GM12878 (cell line): ENCODE measurements around the gene ATOSB. TPM values are rescaled to one million over a fixed set of nuclear protein-coding genes. Genes with fewer than 3 reads are reported as not detected.
"Not testable (repeated sequence)": the region's sequence is repeated elsewhere in the genome, so short reads cannot be mapped to it uniquely, and the experiment has no call there.

ENCODE experiments used
- ATAC-seq: fragments of 200-7000 bp; cut with Tn5 transposase; 3 replicates; pipeline ENCODE4 v1.9.1; 2020; ENCODE audit warnings: mild to moderate bottlenecking, moderate library complexity
- BruUV-seq: library from RNA; stranded (reverse); fragments of 400-500 nt; replicated peaks from 2 replicates; lab custom pipeline; 2021; lab: Mats Ljungman, UMichigan
- CTCF ChIA-PET: fragments of 300-600 bp; sonication (Branson Sonifier 250); formaldehyde crosslinking; extraction: SDS; loops from one replicate; lab custom pipeline; 2021; ENCODE audit warnings: inconsistent platforms; lab: Yijun Ruan, JAX
- POLR2A ChIA-PET: fragments of 350-600 bp; formaldehyde crosslinking; extraction: SDS; loops from one replicate; lab custom pipeline; 2021; ENCODE audit warnings: inconsistent platforms; lab: Charles Lee
- RAD21 ChIA-PET: fragments of 300-600 bp; sonication (Branson Sonifier 250); formaldehyde crosslinking; loops from one replicate; lab custom pipeline; 2023; ENCODE audit warnings: antibody characterized with exemption; ENCODE audit not compliant: unreplicated experiment; lab: Charles Lee
- SMC1A ChIA-PET: fragments of 300-600 bp; sonication (Branson Sonifier 250); formaldehyde crosslinking; loops from one replicate; lab custom pipeline; 2023; ENCODE audit not compliant: unreplicated experiment, uncharacterized antibody; lab: Charles Lee
- DNase-seq: peaks from one replicate; pipeline ENCODE4 v3.0.0-alpha.2; 2011; ENCODE audit warnings: low read depth, low spot score
- FAIRE-seq: peaks from 3 replicates; lab custom pipeline; 2011; peaks lifted over from hg19 to GRCh38; lab: Jason Lieb, UNC
- H2AFZ ChIP-seq: 2 replicates; pipeline ENCODE4 v1.6.0; 2011; ENCODE audit warnings: low read depth, low read length, control low read depth; ENCODE audit not compliant: control insufficient read depth
- H3K27ac ChIP-seq: 2 replicates; pipeline ENCODE4 v1.5.1; 2011; ENCODE audit warnings: control low read depth; ENCODE audit not compliant: control insufficient read depth, insufficient read depth
- H3K27me3 ChIP-seq, 2 experiments: replicated peaks in 1 of 2; 2 replicates each; pipeline versions ENCODE4 v1.6.0 to v1.6.1; 2011; ENCODE audit warnings: low read length in 1 of 2; ENCODE audit not compliant: control insufficient read depth in 2 of 2, insufficient read depth in 2 of 2
- H3K36me3 ChIP-seq, 2 experiments: 2 replicates each; pipeline ENCODE4 v1.5.1; 2011; ENCODE audit warnings: low read length in 1 of 2; ENCODE audit not compliant: control insufficient read depth in 2 of 2, insufficient read depth in 2 of 2
- H3K4me1 ChIP-seq: 2 replicates; pipeline ENCODE4 v1.6.1; 2011; ENCODE audit warnings: mild to moderate bottlenecking, low read length, moderate library complexity, mixed read lengths; ENCODE audit not compliant: control insufficient read depth, insufficient read depth
- H3K4me2 ChIP-seq: 2 replicates; pipeline ENCODE4 v1.6.0; 2011; ENCODE audit warnings: control low read depth; ENCODE audit not compliant: control insufficient read depth, insufficient read depth
- H3K4me3 ChIP-seq: fragments of 200-600 bp; sonication (generic); 2 replicates; pipeline ENCODE4 v1.5.1; 2016
- H3K79me2 ChIP-seq: 2 replicates; pipeline ENCODE4 v1.6.0; 2011; ENCODE audit warnings: low read length; ENCODE audit not compliant: control insufficient read depth, insufficient read depth
- H3K9ac ChIP-seq: 2 replicates; pipeline ENCODE4 v1.8.0; 2011; ENCODE audit warnings: low read length, control low read depth, mixed read lengths; ENCODE audit not compliant: control insufficient read depth, insufficient read depth
- H3K9me3 ChIP-seq: replicated peaks from 3 replicates; pipeline ENCODE4 v1.5.1; 2011; ENCODE audit warnings: mild to moderate bottlenecking, low read length; ENCODE audit not compliant: control insufficient read depth, insufficient read depth
- H4K20me1 ChIP-seq: 2 replicates; pipeline ENCODE4 v1.6.0; 2011; ENCODE audit not compliant: control insufficient read depth, insufficient read depth
- CEBPB ChIP-seq, 2 experiments: fragments of 150-350 bp in 1 of 2; IDR thresholded peaks; 2 replicates each; pipeline ENCODE4 v1.6.1; 2012 to 2014; ENCODE audit warnings: low read depth in 2 of 2, low read length in 2 of 2, borderline replicate concordance in 1 of 2, inconsistent platforms in 1 of 2
- CHD1 ChIP-seq: IDR thresholded peaks from 2 replicates; pipeline ENCODE4 v1.6.1; 2012; ENCODE audit warnings: low read depth, low read length, improper control_type of control experiment
- ETV6 ChIP-seq, 2 experiments: fragments of 450-650 bp in 1 of 2; IDR thresholded peaks in 1 of 2; conservative IDR thresholded peaks in 1 of 2; 2 replicates each; pipeline ENCODE4 v1.6.1; 2014; ENCODE audit warnings: antibody characterized with exemption in 1 of 2, borderline replicate concordance in 1 of 2, low read depth in 1 of 2, mild to moderate bottlenecking in 1 of 2, moderate library complexity in 1 of 2
- IKZF1 ChIP-seq: fragments of 450-650 bp; conservative IDR thresholded peaks from 2 replicates; pipeline ENCODE4 v1.6.1; 2017; ENCODE audit warnings: antibody characterized with exemption, mild to moderate bottlenecking
- MEF2A ChIP-seq: IDR thresholded peaks from 2 replicates; pipeline ENCODE4 v1.6.1; 2011; ENCODE audit warnings: low read depth, mild to moderate bottlenecking, low read length, moderate library complexity; ENCODE audit not compliant: insufficient read depth
- MLLT1 ChIP-seq: fragments of 450-650 bp; IDR thresholded peaks from 2 replicates; pipeline ENCODE4 v1.6.1; 2016; ENCODE audit warnings: mild to moderate bottlenecking
- POLR2AphosphoS2 ChIP-seq: IDR thresholded peaks from 2 replicates; pipeline ENCODE4 v1.6.1; 2011; ENCODE audit warnings: low read depth, mild to moderate bottlenecking, low read length, improper control_type of control experiment, moderate library complexity
- SREBF2 ChIP-seq: IDR thresholded peaks from 2 replicates; pipeline ENCODE4 v1.6.1; 2012; ENCODE audit warnings: mild to moderate bottlenecking, low read length
- WGBS: methylation state at CpG from one replicate; pipeline ENCODE4 v1.1.6; 2016; ENCODE audit warnings: low lambda C conversion rate; ENCODE audit not compliant: insufficient replicate concordance, insufficient coverage; ENCODE audit errors: missing lambda C conversion rate; 5-methylcytosine and 5-hydroxymethylcytosine counted together
- in situ Hi-C: fragments of 300-500 bp; cut with MboI; formaldehyde crosslinking; loops from 9 replicates; pipeline ENCODE4 v1.14.3; 2018; ENCODE audit warnings: mixed read lengths
- intact Hi-C: fragments of 100-400 bp; cut with micrococcal nuclease; formaldehyde crosslinking; loops from one replicate; pipeline ENCODE4 v1.14.2; 2022; ENCODE audit not compliant: unreplicated experiment
- polyA plus RNA-seq, 11 experiments: library from polyadenylated mRNA; depleted of rRNA in 4 of 11; unstranded in 6 of 11; stranded (reverse) in 5 of 11; fragments of >200 nt; fragmentation: Nextera tagmentation in 4 of 11; fragmentation: Illumina TruSeq in 1 of 11; extraction: Ambion mirVana in 4 of 11; extraction: Trizol in 1 of 11; gene quantifications; 1 replicate in 1 of 11; 2 replicates in 10 of 11; pipeline versions ENCODE4 v1.2.1 to v1.2.3, GENCODE V29; 2011 to 2016; ENCODE audit warnings: inconsistent platforms in 2 of 11, missing spikeins in 2 of 11, low read depth in 1 of 11
- total RNA-seq, 4 experiments: library from RNA; depleted of rRNA in 3 of 4; stranded (reverse); fragments of >200 nt in 3 of 4; fragmentation: Illumina TruSeq in 1 of 4; extraction: Trizol in 1 of 4; gene quantifications; 2 replicates each; pipeline versions ENCODE4 v1.2.1 to v1.2.3, GENCODE V29; 2013 to 2021
- TF ChIP-seq, protein P1 (sequence below): fragments of 450-650 bp; formaldehyde crosslinking; IDR thresholded peaks from 2 replicates; pipeline ENCODE4 v1.4.0; 2022; ENCODE audit warnings: mild to moderate bottlenecking, moderate library complexity

ATOSB gene
- total and polyA plus RNA-seq, 10 of the 15 experiments (the other 5 are each of a cell fraction or from before 2014, with no cell fraction given), result 0.60 to 5.4 (median 2.5) TPM

DNA sequence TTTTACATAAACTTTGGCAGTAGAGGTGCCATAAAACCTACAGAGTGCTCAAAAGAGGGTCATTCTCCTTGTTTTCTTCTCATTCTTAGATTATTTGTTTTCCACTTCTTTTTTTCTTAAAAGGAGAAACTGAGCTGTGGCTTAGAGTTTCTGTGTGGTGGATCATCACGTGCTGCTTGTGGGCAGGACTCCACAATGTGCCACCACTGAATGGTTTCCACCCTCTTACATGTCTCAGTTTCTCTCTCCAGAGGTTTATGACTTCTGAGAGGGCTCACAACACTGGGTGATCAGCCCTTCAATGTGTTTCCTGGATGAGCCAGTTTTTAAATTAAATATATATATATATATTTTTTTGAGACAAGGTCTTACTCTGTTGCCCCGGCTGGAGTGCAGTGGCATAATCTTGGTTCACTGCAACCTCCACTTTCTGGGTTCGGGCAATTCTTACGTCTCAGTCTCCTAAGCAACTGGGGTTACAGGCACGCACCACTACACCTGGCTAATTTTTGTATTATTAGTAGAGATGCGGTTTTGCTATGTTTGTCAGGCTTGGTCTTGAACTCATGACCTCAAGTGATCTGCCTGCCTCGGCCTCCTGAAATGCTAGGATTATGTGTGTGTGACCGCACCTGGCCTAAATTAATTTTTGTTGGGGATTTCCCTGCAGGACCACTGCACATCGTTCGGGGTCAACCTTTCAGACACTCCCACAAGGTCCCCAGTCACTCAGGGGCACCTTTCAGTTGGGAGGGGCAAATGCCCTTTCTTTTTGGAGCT lies 43.0 kb upstream of the ATOSB start (continued):
- TF ChIP-seq, protein P1, sequence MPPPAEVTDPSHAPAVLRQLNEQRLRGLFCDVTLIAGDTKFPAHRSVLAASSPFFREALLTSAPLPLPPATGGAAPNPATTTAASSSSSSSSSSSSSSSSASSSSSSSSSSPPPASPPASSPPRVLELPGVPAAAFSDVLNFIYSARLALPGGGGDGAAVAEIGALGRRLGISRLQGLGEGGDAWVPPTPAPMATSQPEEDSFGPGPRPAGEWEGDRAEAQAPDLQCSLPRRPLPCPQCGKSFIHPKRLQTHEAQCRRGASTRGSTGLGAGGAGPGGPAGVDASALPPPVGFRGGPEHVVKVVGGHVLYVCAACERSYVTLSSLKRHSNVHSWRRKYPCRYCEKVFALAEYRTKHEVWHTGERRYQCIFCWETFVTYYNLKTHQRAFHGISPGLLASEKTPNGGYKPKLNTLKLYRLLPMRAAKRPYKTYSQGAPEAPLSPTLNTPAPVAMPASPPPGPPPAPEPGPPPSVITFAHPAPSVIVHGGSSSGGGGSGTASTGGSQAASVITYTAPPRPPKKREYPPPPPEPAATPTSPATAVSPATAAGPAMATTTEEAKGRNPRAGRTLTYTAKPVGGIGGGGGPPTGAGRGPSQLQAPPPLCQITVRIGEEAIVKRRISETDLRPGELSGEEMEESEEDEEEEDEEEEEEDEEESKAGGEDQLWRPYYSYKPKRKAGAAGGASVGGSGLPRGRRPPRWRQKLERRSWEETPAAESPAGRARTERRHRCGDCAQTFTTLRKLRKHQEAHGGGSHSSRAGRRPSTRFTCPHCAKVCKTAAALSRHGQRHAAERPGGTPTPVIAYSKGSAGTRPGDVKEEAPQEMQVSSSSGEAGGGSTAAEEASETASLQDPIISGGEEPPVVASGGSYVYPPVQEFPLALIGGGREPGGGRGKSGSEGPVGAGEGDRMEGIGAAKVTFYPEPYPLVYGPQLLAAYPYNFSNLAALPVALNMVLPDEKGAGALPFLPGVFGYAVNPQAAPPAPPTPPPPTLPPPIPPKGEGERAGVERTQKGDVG, result no peak
- TF ChIP-seq MLLT1 (no peak), SREBF2 (no peak), IKZF1 (no peak), ETV6 (conservative IDR thresholded peaks at IDR 0.05 in 1 of 2, IDR thresholded peaks at IDR 0.05 in 1 of 2; ENCODE audit: borderline replicate concordance in 1 of 2, low read depth in 1 of 2) (no peak), POLR2AphosphoS2 (no peak), CHD1 (no peak), MEF2A (no peak), CEBPB (IDR thresholded peaks at IDR 0.05; ENCODE audit: borderline replicate concordance in 1 of 2, low read depth in 2 of 2, low read length in 2 of 2) (no peak)

DNA sequence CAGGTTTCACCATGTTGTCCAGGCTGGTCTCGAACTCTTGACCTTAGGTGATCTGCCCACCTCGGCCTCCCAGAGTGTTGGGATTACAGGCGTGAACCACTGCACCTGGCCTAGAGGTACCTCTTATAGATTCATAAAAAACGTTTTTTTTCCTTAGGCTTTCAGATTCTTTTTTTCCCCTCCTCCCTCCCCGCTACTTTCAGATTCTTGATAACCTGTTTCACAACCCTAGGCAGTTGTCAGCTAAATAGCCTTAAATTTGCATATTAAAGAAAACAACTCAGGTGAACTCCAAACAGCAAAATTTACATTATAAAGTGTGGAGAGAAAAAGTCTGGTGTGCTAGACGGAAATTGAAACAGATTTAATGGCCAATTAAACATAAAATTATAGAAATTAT lies 42.2 kb upstream of the ATOSB start:
- BruUV-seq, H3K27me3 ChIP-seq, ATAC-seq, H4K20me1 ChIP-seq, DNase-seq, H3K36me3 ChIP-seq, H3K4me2 ChIP-seq, H3K27ac ChIP-seq, H3K4me1 ChIP-seq, RAD21 ChIA-PET, FAIRE-seq, H3K9me3 ChIP-seq, intact Hi-C loops, H3K79me2 ChIP-seq, SMC1A ChIA-PET, H3K9ac ChIP-seq, in situ Hi-C loops, H2AFZ ChIP-seq, POLR2A ChIA-PET, H3K4me3 ChIP-seq: not testable (repeated sequence)
- WGBS, result 45% methylated on average over 6 of the region's 6 CpGs
- CTCF ChIA-PET, result interaction anchor here (0.6 kb wide), 1 partner anchor 630 kb away, joined by 3 read pairs; no protein-coding TSS in a partner anchor
